SU-DHL-6 (cell line): ENCODE results near the gene AKAP6.
"Not testable (repeated sequence)": the region's sequence is repeated elsewhere in the genome, so short reads cannot be mapped to it uniquely, and the experiment has no call there.

Experiments used
- H2AFZ ChIP-seq: fragments of 200-600 bp; sonication (generic); 2 replicates; pipeline ENCODE4 v1.6.1; 2014; ENCODE audit warnings: low read depth, mild to moderate bottlenecking, moderate library complexity, mixed read lengths, antibody characterized with exemption, low read length; ENCODE audit not compliant: severe bottlenecking
- H3F3A ChIP-seq: fragments of 200-600 bp; shearing (Covaris generic); 2 replicates; pipeline ENCODE4 v1.6.0; 2016; ENCODE audit warnings: antibody characterized with exemption, mild to moderate bottlenecking; ENCODE audit not compliant: insufficient read depth
- H3K27ac ChIP-seq: fragments of 200-600 bp; sonication (generic); 2 replicates; pipeline ENCODE4 v1.5.1; 2016; ENCODE audit warnings: low read depth, mild to moderate bottlenecking, low read length, moderate library complexity, mixed read lengths
- H3K27me3 ChIP-seq: fragments of 200-600 bp; sonication (generic), shearing (Covaris generic); 2 replicates; pipeline ENCODE4 v1.6.0; 2014; ENCODE audit warnings: mild to moderate bottlenecking, low read length
- H3K36me3 ChIP-seq: fragments of 200-600 bp; sonication (generic); 2 replicates; pipeline ENCODE4 v1.6.1; 2014; ENCODE audit warnings: mild to moderate bottlenecking, low read length, mixed read lengths
- H3K4me2 ChIP-seq: fragments of 300-600, 200-600 bp; shearing (Covaris generic), sonication (generic); 2 replicates; pipeline ENCODE4 v1.6.0; 2014; ENCODE audit warnings: low read length, low read depth, mild to moderate bottlenecking; ENCODE audit not compliant: poor library complexity, severe bottlenecking
- H3K4me3 ChIP-seq: fragments of 200-600 bp; sonication (generic); 2 replicates; pipeline ENCODE4 v1.5.1; 2014; ENCODE audit warnings: antibody characterized with exemption, low read length, mild to moderate bottlenecking, mixed read lengths; ENCODE audit not compliant: insufficient read depth, poor library complexity, severe bottlenecking
- H3K79me2 ChIP-seq: fragments of 200-600 bp; sonication (generic); 2 replicates; pipeline ENCODE4 v1.6.1; 2014; ENCODE audit warnings: mild to moderate bottlenecking, low read length, moderate library complexity; ENCODE audit not compliant: insufficient read depth
- H3K9ac ChIP-seq: fragments of 200-600 bp; sonication (generic); 2 replicates; pipeline ENCODE4 v1.7.0; 2014; ENCODE audit warnings: mild to moderate bottlenecking, low read length
- H3K9me2 ChIP-seq: fragments of 200-600 bp; sonication (generic); replicated peaks from 2 replicates; pipeline ENCODE4 v1.6.1; 2014; ENCODE audit warnings: low read length; ENCODE audit not compliant: insufficient read depth
- H3K9me3 ChIP-seq: fragments of 200-600 bp; sonication (generic); 2 replicates; pipeline ENCODE4 v1.6.1; 2014; ENCODE audit warnings: low read length, mixed read lengths; ENCODE audit not compliant: insufficient read depth
- H4K20me1 ChIP-seq: fragments of 200-600 bp; sonication (generic); 2 replicates; pipeline ENCODE4 v1.6.1; 2014; ENCODE audit warnings: low read depth, mild to moderate bottlenecking, antibody characterized with exemption, low read length, moderate library complexity, mixed read lengths
- EZH2phosphoT487 ChIP-seq: fragments of 200-600 bp; sonication (generic), shearing (Covaris generic); conservative IDR thresholded peaks from 2 replicates; pipeline ENCODE4 v1.6.1; 2018; ENCODE audit warnings: mild to moderate bottlenecking, antibody characterized with exemption, low read length, moderate library complexity, mixed read lengths
- TF ChIP-seq, protein P1 (sequence below): fragments of 200-600 bp; sonication (generic); IDR thresholded peaks from one replicate; pipeline ENCODE4 v1.5.1; 2017; ENCODE audit warnings: antibody characterized with exemption, mild to moderate bottlenecking, low read length, moderate library complexity; ENCODE audit not compliant: insufficient read depth, poor library complexity, severe bottlenecking

Gene AKAP6

DNA sequence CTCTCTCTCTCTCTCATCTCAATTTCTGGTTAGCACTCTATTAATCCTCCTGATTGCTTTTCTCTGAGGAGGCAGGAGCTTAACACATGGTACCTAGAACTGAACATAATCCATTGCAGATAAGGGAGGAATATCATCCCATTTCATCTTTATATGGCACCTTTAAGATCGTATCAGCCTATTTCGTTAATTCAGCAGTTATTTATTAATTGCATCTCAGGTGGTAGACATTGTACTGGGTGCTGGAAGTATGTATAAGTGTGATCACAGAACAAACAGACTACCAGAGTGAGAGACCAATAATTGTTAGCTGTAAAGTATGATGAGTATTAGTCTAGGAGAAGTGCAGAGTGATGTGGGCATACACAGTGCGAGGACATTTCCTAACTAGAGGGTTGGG lies 39.0 kb downstream of the AKAP6 start:
- Histone ChIP-seq H3K27me3 (no peaks in the 10 kb centered on the region), H3K9me3 (no peaks in the 10 kb centered on the region), H3K79me2 (no peaks in the 10 kb centered on the region), H3K4me2 (no peak overlapping the region), H3F3A (no peaks in the 10 kb centered on the region), H4K20me1 (no peaks in the 10 kb centered on the region), H3K36me3 (no peaks in the 10 kb centered on the region), H3K4me3 (no peak overlapping the region), H3K9ac (no peak overlapping the region), H2AFZ (no peak overlapping the region), H3K9me2 (no peaks in the 10 kb centered on the region), H3K27ac (no peak overlapping the region)
- TF ChIP-seq EZH2phosphoT487, result no peak

DNA sequence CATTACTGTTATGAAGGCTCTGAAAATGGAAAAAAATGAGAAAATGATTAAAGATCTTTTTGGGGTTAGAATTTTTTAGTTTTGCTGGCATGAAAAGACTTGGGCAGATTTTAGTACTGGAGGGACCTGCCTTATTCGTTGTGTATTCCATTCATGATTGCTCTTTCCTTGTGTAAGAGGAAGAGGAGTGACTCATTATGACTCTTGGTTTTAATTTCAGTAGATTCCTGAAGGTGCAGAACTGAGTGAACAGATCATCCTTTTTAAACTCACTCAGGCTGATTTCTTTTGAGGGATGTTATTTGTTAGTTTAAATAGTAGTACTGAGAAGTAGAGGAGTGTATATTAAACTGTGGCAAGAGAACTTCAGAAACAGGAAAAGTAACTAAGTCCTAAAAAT lies 41.6 kb downstream of the AKAP6 start:
- no peaks in the 10 kb centered on the region for H3K79me2 ChIP-seq
- TF ChIP-seq EZH2phosphoT487, result no peak
- TF ChIP-seq, protein P1, sequence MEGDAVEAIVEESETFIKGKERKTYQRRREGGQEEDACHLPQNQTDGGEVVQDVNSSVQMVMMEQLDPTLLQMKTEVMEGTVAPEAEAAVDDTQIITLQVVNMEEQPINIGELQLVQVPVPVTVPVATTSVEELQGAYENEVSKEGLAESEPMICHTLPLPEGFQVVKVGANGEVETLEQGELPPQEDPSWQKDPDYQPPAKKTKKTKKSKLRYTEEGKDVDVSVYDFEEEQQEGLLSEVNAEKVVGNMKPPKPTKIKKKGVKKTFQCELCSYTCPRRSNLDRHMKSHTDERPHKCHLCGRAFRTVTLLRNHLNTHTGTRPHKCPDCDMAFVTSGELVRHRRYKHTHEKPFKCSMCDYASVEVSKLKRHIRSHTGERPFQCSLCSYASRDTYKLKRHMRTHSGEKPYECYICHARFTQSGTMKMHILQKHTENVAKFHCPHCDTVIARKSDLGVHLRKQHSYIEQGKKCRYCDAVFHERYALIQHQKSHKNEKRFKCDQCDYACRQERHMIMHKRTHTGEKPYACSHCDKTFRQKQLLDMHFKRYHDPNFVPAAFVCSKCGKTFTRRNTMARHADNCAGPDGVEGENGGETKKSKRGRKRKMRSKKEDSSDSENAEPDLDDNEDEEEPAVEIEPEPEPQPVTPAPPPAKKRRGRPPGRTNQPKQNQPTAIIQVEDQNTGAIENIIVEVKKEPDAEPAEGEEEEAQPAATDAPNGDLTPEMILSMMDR, result no peak
- H2AFZ ChIP-seq, result no peak overlapping the region
- no peaks in the 10 kb centered on the region for H3K9me3 ChIP-seq
- no peaks in the 10 kb centered on the region for H3K36me3 ChIP-seq
- H3K4me3 ChIP-seq, result no peak overlapping the region
- H3K27me3 ChIP-seq, result no peaks in the 10 kb centered on the region
- H4K20me1 ChIP-seq, result no peaks in the 10 kb centered on the region
- no peaks in the 10 kb centered on the region for H3F3A ChIP-seq
- H3K27ac ChIP-seq, result no peak overlapping the region
- no peak overlapping the region for H3K4me2 ChIP-seq
- no peak overlapping the region for H3K9ac ChIP-seq
- no peaks in the 10 kb centered on the region for H3K9me2 ChIP-seq

DNA sequence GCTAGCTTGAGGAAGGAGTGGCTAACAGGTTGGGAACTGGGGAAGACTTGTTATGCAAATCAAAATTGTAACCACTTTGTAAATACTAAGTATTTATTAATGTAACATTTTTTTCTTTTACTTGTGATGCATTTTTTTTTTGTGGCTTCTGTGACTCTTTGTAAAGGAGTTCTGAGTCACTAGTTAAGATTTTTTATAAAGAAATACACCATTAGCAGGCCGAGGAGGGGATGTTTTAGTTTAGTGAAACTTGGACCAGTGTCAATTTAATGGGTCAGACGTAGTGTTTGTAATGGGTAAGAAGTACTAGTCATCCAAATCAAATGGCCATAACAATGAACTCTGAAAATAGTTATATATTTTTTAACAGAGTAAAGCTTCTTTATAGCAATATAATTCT lies 43.1 kb downstream of the AKAP6 start:
- H2AFZ ChIP-seq, result no peak overlapping the region
- no peak overlapping the region for H3K4me2 ChIP-seq
- H3K9me3 ChIP-seq, result no peaks in the 10 kb centered on the region
- H3K4me3 ChIP-seq, result no peak overlapping the region
- no peak for TF ChIP-seq EZH2phosphoT487
- H4K20me1 ChIP-seq, result no peaks in the 10 kb centered on the region
- no peaks in the 10 kb centered on the region for H3K36me3 ChIP-seq
- no peaks in the 10 kb centered on the region for H3F3A ChIP-seq
- H3K27ac ChIP-seq, result no peak overlapping the region
- H3K9ac ChIP-seq, result no peak overlapping the region
- H3K79me2 ChIP-seq, result no peaks in the 10 kb centered on the region
- H3K9me2 ChIP-seq, result no peaks in the 10 kb centered on the region
- H3K27me3 ChIP-seq, result no peaks in the 10 kb centered on the region

DNA sequence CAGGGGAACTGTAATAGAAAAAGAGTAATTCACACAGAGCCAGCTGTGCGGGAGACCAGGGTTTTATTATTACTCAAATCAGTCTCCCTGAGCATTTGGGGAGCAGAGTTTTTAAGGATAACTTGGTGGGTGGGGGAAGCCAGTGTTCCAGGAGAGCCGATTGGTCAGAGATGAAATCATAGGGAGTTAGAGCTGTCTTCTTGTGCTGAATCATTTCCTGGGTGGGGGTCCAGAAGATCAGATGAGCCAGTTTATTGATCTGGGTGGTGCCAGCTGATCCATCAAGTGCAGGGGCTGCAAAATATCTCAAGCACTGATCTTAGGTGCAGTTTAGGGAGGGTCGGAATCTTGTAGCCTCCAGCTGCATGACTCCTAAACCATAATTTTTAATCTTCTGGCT lies 44.1 kb downstream of the AKAP6 start:
- not testable (repeated sequence) for H3K4me2 ChIP-seq, H3K27me3 ChIP-seq, H3K9me3 ChIP-seq, H3F3A ChIP-seq, H2AFZ ChIP-seq, H3K36me3 ChIP-seq, H3K4me3 ChIP-seq, H3K79me2 ChIP-seq, H3K9me2 ChIP-seq, H3K9ac ChIP-seq, H3K27ac ChIP-seq, H4K20me1 ChIP-seq

DNA sequence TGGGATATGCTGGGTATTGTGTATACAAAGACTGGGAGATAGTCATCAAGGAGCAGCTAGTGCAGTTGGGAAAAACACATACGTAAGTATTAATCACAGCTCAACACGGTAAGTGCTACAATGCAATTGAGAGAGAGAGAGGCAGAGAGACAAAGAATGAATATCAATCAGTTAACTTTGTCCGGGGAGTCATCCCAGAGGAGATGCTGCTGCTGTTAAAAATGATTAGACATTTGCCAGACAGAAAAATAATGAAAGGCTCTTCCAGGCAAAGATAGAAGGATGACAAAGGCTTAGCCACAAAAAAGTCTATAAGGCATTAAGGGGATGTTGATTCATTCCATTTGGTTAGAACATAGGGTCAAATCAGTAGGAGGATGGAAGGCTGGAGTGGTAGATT lies 45.1 kb downstream of the AKAP6 start:
- no peak overlapping the region for H3K27ac ChIP-seq
- H3K79me2 ChIP-seq, result no peaks in the 10 kb centered on the region
- no peaks in the 10 kb centered on the region for H3F3A ChIP-seq
- no peak overlapping the region for H3K9ac ChIP-seq
- H3K9me3 ChIP-seq, result no peaks in the 10 kb centered on the region
- H3K9me2 ChIP-seq, result no peaks in the 10 kb centered on the region
- TF ChIP-seq EZH2phosphoT487, result no peak
- no peaks in the 10 kb centered on the region for H3K36me3 ChIP-seq
- H3K27me3 ChIP-seq, result no peaks in the 10 kb centered on the region
- H3K4me2 ChIP-seq, result no peak overlapping the region
- H2AFZ ChIP-seq, result no peak overlapping the region
- no peak overlapping the region for H3K4me3 ChIP-seq
- no peaks in the 10 kb centered on the region for H4K20me1 ChIP-seq
